ENCODE results near the gene F10.
"Not testable (repeated sequence)": the region's sequence is repeated elsewhere in the genome, so short reads cannot be mapped to it uniquely, and the experiment has no call there.

F10 gene

DNA sequence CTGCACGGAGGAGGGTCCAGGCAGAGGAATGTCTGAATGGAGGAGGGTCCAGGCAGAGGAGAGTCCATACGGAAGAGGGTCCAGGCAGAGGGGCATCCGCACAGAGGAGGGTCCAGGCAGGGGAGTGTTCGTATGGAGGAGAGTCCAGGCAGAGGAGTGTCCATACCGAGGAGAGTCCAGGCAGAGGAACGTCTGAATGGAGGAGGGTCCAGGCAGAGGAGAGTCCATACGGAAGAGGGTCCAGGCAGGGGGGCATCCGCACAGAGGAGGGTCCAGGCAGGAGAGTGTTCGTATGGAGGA is 42.9 kb upstream of the F10 start:
- not testable (repeated sequence) for H3K27me3 ChIP-seq (ENCODE audit: control insufficient read depth, insufficient read depth, low read length, poor library complexity, severe bottlenecking); H3K9me3 ChIP-seq (ENCODE audit: control insufficient read depth, low read length); H3K36me3 ChIP-seq (ENCODE audit: control insufficient read depth, insufficient read depth, low read length); H3K4me3 ChIP-seq (ENCODE audit: insufficient read depth, low read depth, low read length); H3K27ac ChIP-seq (ENCODE audit: insufficient read depth, low read depth, low read length, poor library complexity, severe bottlenecking); H3K4me1 ChIP-seq (ENCODE audit: control insufficient read depth, insufficient read depth, low read length)
- WGBS, 2 experiments: 73 to 75% methylated on average over 6 of the region's 9 CpGs

DNA sequence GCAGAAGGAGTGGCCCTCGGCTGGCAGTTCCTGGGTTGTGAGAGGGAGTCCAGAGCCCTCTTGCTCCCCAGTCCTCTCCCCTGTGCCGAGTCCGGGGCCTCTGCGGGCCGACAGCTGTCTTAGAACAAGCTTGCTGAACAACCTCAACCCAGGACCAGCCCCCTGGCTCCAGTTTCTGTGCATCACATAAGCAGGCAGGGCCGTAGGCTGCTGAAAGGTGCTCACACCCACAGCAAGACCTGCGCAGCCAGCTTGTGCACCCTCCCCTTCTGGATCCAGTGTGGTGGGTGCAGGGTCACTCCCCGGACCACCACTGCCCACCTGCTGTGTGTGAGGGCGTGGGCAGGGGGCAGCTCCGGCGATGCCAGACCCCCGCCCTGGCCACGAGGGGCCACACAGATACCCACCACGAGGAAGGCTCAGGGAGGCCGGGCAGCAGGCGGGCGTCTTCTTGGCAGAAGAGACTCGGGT is 42.2 kb upstream of the F10 start:
- Histone ChIP-seq H3K36me3 (ENCODE audit: control insufficient read depth, insufficient read depth, low read length) (no peaks in the 10 kb centered on the region), H3K4me3 (ENCODE audit: insufficient read depth, low read depth, low read length) (no peak overlapping the region), H3K27ac (ENCODE audit: insufficient read depth, low read depth, low read length, poor library complexity, severe bottlenecking) (no peak overlapping the region), H3K27me3 (ENCODE audit: control insufficient read depth, insufficient read depth, low read length, poor library complexity, severe bottlenecking) (no peaks in the 10 kb centered on the region), H3K9me3 (ENCODE audit: control insufficient read depth, low read length) (no peaks in the 10 kb centered on the region), H3K4me1 (ENCODE audit: control insufficient read depth, insufficient read depth, low read length) (no peaks in the 10 kb centered on the region)
- 95 to 96% methylated on average over 18 of the region's 18 CpGs for WGBS, 2 experiments

GRCh38 chr13:113080901-113081521 is 41.6 kb upstream of the F10 start:
- no peaks in the 10 kb centered on the region for H3K9me3 ChIP-seq (ENCODE audit: control insufficient read depth, low read length)
- H3K27me3 ChIP-seq (ENCODE audit: control insufficient read depth, insufficient read depth, low read length, poor library complexity, severe bottlenecking): no peaks in the 10 kb centered on the region
- WGBS, 2 experiments: 93 to 95% methylated on average over 24 to 25 of the region's 25 CpGs
- H3K4me3 ChIP-seq (ENCODE audit: insufficient read depth, low read depth, low read length): no peak overlapping the region
- H3K36me3 ChIP-seq (ENCODE audit: control insufficient read depth, insufficient read depth, low read length): no peaks in the 10 kb centered on the region
- H3K27ac ChIP-seq (ENCODE audit: insufficient read depth, low read depth, low read length, poor library complexity, severe bottlenecking): no peak overlapping the region
- no peaks in the 10 kb centered on the region for H3K4me1 ChIP-seq (ENCODE audit: control insufficient read depth, insufficient read depth, low read length)

DNA sequence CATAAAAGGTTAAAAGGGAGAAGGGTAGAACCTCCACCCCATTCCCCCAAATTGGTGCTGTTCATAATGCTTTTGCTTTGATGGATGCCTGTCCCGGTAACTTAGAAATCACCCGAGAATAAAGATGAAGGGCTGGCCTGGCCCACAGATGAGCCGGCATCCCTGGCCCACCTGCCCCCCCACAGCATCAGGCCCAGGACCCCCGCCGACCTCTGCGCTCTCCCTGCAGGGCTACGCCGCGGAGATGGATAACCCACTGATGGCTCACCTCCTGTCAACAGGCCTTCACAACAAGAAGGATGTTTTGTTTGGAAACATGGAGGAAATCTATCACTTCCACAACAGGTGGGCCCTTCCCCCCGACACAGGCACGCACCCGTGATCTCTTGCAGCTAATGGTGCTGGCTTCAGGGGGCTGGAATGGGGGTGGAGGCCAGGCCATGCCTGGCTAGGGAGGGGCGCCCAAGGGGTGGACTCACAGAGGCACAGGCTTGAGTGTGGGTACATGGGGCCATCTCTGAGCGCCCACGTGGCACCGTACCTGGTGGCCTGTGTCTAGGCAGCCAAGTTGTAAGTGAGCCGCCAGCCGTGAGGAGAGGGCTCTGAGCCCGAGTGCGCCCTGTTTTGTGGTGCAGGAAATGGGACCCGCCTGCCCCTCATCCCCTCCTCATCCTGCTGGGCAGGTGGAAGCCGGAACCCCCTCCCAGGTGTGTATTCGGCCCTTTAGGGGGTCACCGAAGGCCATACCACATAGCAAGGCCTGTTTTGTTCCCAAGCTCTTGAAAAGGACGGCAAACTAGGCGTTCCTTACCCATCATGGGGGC is 40.2 kb upstream of the F10 start:
- WGBS, 2 experiments: 93% methylated on average over 26 of the region's 26 CpGs

DNA sequence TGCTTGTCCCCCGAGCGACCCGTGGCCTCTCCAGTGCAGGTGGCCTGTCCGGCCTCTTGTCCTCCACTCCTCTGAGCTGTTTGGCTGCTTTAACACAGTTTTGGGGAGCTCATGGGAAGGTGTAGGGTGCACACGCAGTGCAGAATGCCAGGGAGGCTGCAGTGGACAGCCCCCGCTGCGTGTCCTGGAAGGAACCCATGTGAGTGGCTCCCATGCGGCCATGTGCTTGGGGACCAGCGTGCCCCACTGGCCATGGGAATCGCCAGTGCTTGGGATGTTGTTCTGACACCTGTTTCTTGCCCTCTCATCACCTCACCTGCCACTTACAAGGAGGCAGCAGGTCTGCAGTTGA is 39.6 kb upstream of the F10 start:
- WGBS, 2 experiments: 88 to 91% methylated on average over 10 of the region's 10 CpGs
- Histone ChIP-seq H3K27ac (ENCODE audit: insufficient read depth, low read depth, low read length, poor library complexity, severe bottlenecking) (no peak overlapping the region), H3K27me3 (ENCODE audit: control insufficient read depth, insufficient read depth, low read length, poor library complexity, severe bottlenecking) (no peaks in the 10 kb centered on the region), H3K36me3 (ENCODE audit: control insufficient read depth, insufficient read depth, low read length) (peaks cover 3% of the 10 kb centered on the region), H3K4me3 (ENCODE audit: insufficient read depth, low read depth, low read length) (no peak overlapping the region), H3K9me3 (ENCODE audit: control insufficient read depth, low read length) (no peaks in the 10 kb centered on the region), H3K4me1 (ENCODE audit: control insufficient read depth, insufficient read depth, low read length) (no peaks in the 10 kb centered on the region)

More for the DNA sequence above, 40.2 kb upstream of the F10 start:
- no peak overlapping the region for H3K4me3 ChIP-seq (ENCODE audit: insufficient read depth, low read depth, low read length)
- H3K9me3 ChIP-seq (ENCODE audit: control insufficient read depth, low read length): no peaks in the 10 kb centered on the region
- no peaks in the 10 kb centered on the region for H3K27me3 ChIP-seq (ENCODE audit: control insufficient read depth, insufficient read depth, low read length, poor library complexity, severe bottlenecking)
- H3K27ac ChIP-seq (ENCODE audit: insufficient read depth, low read depth, low read length, poor library complexity, severe bottlenecking): no peak overlapping the region
- H3K36me3 ChIP-seq (ENCODE audit: control insufficient read depth, insufficient read depth, low read length): no peaks in the 10 kb centered on the region
- no peaks in the 10 kb centered on the region for H3K4me1 ChIP-seq (ENCODE audit: control insufficient read depth, insufficient read depth, low read length)

DNA sequence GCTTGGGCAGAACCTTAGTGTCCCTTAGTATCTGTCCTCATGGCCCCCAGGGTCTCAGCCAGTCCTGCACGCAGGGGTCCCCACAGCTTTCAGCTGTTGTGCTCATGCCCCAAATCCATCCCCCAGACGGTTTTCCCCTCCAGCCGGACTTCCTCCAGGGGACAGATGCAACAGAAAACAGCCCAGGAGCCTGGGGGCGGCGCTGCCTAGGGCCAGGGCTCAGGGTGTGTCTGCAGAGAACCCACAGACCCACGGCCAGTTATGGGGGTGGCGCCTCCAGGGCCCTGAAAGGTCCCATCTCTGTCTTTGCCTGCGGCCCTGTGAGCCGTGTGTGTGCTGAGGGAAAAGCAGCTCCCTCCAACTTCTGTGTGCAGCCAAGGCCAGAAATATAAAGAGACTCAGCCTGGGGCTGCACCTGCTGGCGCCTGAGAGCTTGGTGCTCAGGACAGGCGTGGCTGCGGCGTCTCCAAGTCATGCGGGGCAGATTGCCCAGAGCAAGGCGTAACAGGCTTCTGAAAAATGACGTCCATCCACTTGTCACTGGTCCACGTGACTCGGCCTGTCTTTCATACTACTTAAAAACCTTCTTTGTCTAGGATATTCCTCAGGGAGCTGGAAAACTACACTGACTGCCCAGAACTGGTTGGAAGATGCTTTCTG is 39.1 kb upstream of the F10 start:
- Histone ChIP-seq H3K36me3 (ENCODE audit: control insufficient read depth, insufficient read depth, low read length) (peaks cover 8% of the 10 kb centered on the region), H3K4me1 (ENCODE audit: control insufficient read depth, insufficient read depth, low read length) (no peaks in the 10 kb centered on the region), H3K4me3 (ENCODE audit: insufficient read depth, low read depth, low read length) (no peak overlapping the region), H3K9me3 (ENCODE audit: control insufficient read depth, low read length) (no peaks in the 10 kb centered on the region), H3K27ac (ENCODE audit: insufficient read depth, low read depth, low read length, poor library complexity, severe bottlenecking) (no peak overlapping the region), H3K27me3 (ENCODE audit: control insufficient read depth, insufficient read depth, low read length, poor library complexity, severe bottlenecking) (no peaks in the 10 kb centered on the region)
- WGBS, 2 experiments: 91 to 92% methylated on average over 18 of the region's 18 CpGs

GRCh38 chr13:113084094-113084942 is 38.3 kb upstream of the F10 start:
- WGBS, 2 experiments: 94 to 95% methylated on average over 25 of the region's 25 CpGs
- H3K4me3 ChIP-seq (ENCODE audit: insufficient read depth, low read depth, low read length): no peak overlapping the region
- H3K27me3 ChIP-seq (ENCODE audit: control insufficient read depth, insufficient read depth, low read length, poor library complexity, severe bottlenecking): no peaks in the 10 kb centered on the region
- H3K4me1 ChIP-seq (ENCODE audit: control insufficient read depth, insufficient read depth, low read length): no peaks in the 10 kb centered on the region
- no peaks in the 10 kb centered on the region for H3K9me3 ChIP-seq (ENCODE audit: control insufficient read depth, low read length)
- peaks cover 10% of the 10 kb centered on the region for H3K36me3 ChIP-seq (ENCODE audit: control insufficient read depth, insufficient read depth, low read length)
- no peak overlapping the region for H3K27ac ChIP-seq (ENCODE audit: insufficient read depth, low read depth, low read length, poor library complexity, severe bottlenecking)

- H3K4me3 ChIP-seq (ENCODE audit: insufficient read depth, low read depth, low read length): no peak overlapping the region
- no peaks in the 10 kb centered on the region for H3K4me1 ChIP-seq (ENCODE audit: control insufficient read depth, insufficient read depth, low read length)
- WGBS, 2 experiments: 93 to 94% methylated on average over 24 of the region's 24 CpGs
- no peak overlapping the region for H3K27ac ChIP-seq (ENCODE audit: insufficient read depth, low read depth, low read length, poor library complexity, severe bottlenecking)
- H3K9me3 ChIP-seq (ENCODE audit: control insufficient read depth, low read length): no peaks in the 10 kb centered on the region
- H3K36me3 ChIP-seq (ENCODE audit: control insufficient read depth, insufficient read depth, low read length): peaks cover 10% of the 10 kb centered on the region
- no peaks in the 10 kb centered on the region for H3K27me3 ChIP-seq (ENCODE audit: control insufficient read depth, insufficient read depth, low read length, poor library complexity, severe bottlenecking)
These were observed 37.6 kb upstream of the F10 start for GRCh38 chr13:113084943-113085540.

- Histone ChIP-seq H3K27ac (ENCODE audit: insufficient read depth, low read depth, low read length, poor library complexity, severe bottlenecking) (no peak overlapping the region), H3K4me1 (ENCODE audit: control insufficient read depth, insufficient read depth, low read length) (no peaks in the 10 kb centered on the region), H3K27me3 (ENCODE audit: control insufficient read depth, insufficient read depth, low read length, poor library complexity, severe bottlenecking) (no peaks in the 10 kb centered on the region), H3K36me3 (ENCODE audit: control insufficient read depth, insufficient read depth, low read length) (peaks cover 10% of the 10 kb centered on the region), H3K4me3 (ENCODE audit: insufficient read depth, low read depth, low read length) (no peak overlapping the region), H3K9me3 (ENCODE audit: control insufficient read depth, low read length) (no peaks in the 10 kb centered on the region)
- WGBS, 2 experiments: 86 to 88% methylated on average over 32 of the region's 32 CpGs
These were observed 36.4 kb upstream of the F10 start for GRCh38 chr13:113086031-113086750.

Measured in ectodermal cell (in vitro differentiated cells).